A549 (cell line): ENCODE data around the gene CNST. TPM values are rescaled to one million over a fixed set of nuclear protein-coding genes. Genes with fewer than 3 reads are reported as not detected.
A peak's percentile ranks its signal among the peaks of the same experiment; 100 is the strongest.

Source experiments
- ATAC-seq, 2 experiments: fragments of 200-7000 bp in 1 of 2; fragments of >200 bp in 1 of 2; cut with Nextera tagmentation in 1 of 2; cut with Tn5 transposase in 1 of 2; 3 replicates each; pipeline versions ENCODE4 v1.8.0 to v1.9.1; 2018 to 2020; ENCODE audit warnings: mild to moderate bottlenecking in 1 of 2, moderate library complexity in 1 of 2
- CTCF ChIA-PET: fragments of 300-600 bp; sonication (Branson Sonifier 250); formaldehyde crosslinking; extraction: SDS; loops from one replicate; lab custom pipeline; 2021; ENCODE audit warnings: antibody characterized with exemption, inconsistent platforms; lab: Yijun Ruan, JAX
- POLR2A ChIA-PET: fragments of 350-600 bp; formaldehyde crosslinking; extraction: SDS; loops from one replicate; lab custom pipeline; 2021; ENCODE audit warnings: antibody characterized with exemption, inconsistent platforms; lab: Yijun Ruan, JAX
- DNase-seq, 2 experiments: peaks; one replicate each; pipeline versions ENCODE4 v3.0.0 to v3.0.0-alpha.2; 2011 to 2016; ENCODE audit warnings: low read depth in 1 of 2, low spot score in 1 of 2
- FAIRE-seq: peaks from 2 replicates; lab custom pipeline; 2011; peaks lifted over from hg19 to GRCh38; lab: Jason Lieb, UNC
- H3K27ac ChIP-seq, 2 experiments: fragments of >200 bp; sonication (Bioruptor Twin); formaldehyde crosslinking; 3 replicates each; pipeline ENCODE4 v1.5.1; 2016 to 2017
- H3K4me1 ChIP-seq: fragments of >200 bp; sonication (Bioruptor Twin); formaldehyde crosslinking; 3 replicates; pipeline ENCODE4 v1.6.1; 2016
- H3K4me2 ChIP-seq: fragments of >200 bp; sonication (Bioruptor Twin); formaldehyde crosslinking; 3 replicates; pipeline ENCODE4 v1.6.1; 2016
- H3K4me3 ChIP-seq: fragments of >200 bp; sonication (Bioruptor Twin); formaldehyde crosslinking; 3 replicates; pipeline ENCODE4 v1.5.1; 2016
- H3K9me3 ChIP-seq: fragments of >200 bp; sonication (Bioruptor Twin); formaldehyde crosslinking; 3 replicates; pipeline ENCODE4 v1.6.1; 2016
- ATOH8 ChIP-seq: fragments of 250-450 bp; sonication (Bioruptor Pico); IDR thresholded peaks from 2 replicates; pipeline ENCODE4 v1.5.0; 2020; ENCODE audit warnings: low read depth, mild to moderate bottlenecking, moderate library complexity
- BCL3 ChIP-seq: fragments of >200 bp; sonication (Bioruptor Twin); formaldehyde crosslinking; IDR thresholded peaks from 3 replicates; pipeline ENCODE4 v1.6.1; 2016
- BHLHE40 ChIP-seq: IDR thresholded peaks from 2 replicates; pipeline ENCODE4 v1.6.1; 2012; ENCODE audit warnings: low read depth, low read length, inconsistent platforms
- CBX2 ChIP-seq: fragments of 200-600 bp; sonication (generic); IDR thresholded peaks from 2 replicates; pipeline ENCODE4 v1.6.1; 2016; ENCODE audit warnings: low read depth, mild to moderate bottlenecking, borderline replicate concordance
- CBX8 ChIP-seq: fragments of 200-600 bp; sonication (generic); IDR thresholded peaks from 2 replicates; pipeline ENCODE4 v1.6.1; 2016
- CHD2 ChIP-seq: fragments of 150-350 bp; IDR thresholded peaks from 2 replicates; pipeline ENCODE4 v1.6.1; 2014; ENCODE audit warnings: low read length; ENCODE audit not compliant: partially characterized antibody
- EHF ChIP-seq: fragments of 250-450 bp; sonication (Bioruptor Pico); IDR thresholded peaks from 2 replicates; pipeline ENCODE4 v1.5.0; 2020; ENCODE audit warnings: mild to moderate bottlenecking
- ELK1 ChIP-seq: fragments of 150-350 bp; IDR thresholded peaks from 2 replicates; pipeline ENCODE4 v1.6.1; 2014; ENCODE audit warnings: low read depth, mild to moderate bottlenecking, low read length
- FOSB ChIP-seq: fragments of 250-450 bp; sonication (Bioruptor Pico); IDR thresholded peaks from 2 replicates; pipeline ENCODE4 v1.5.0; 2020; ENCODE audit warnings: mild to moderate bottlenecking, moderate library complexity
- FOSL2 ChIP-seq, 2 experiments: fragments of 450-650 bp in 1 of 2; fragments of >200 bp in 1 of 2; sonication (Bioruptor Twin) in 1 of 2; formaldehyde crosslinking; IDR thresholded peaks; 2 replicates each; pipeline versions ENCODE4 v1.5.0 to v1.6.1; 2016 to 2020; ENCODE audit warnings: mild to moderate bottlenecking in 1 of 2, moderate library complexity in 1 of 2
- FOXS1 ChIP-seq: fragments of 250-450 bp; sonication (Bioruptor Pico); IDR thresholded peaks from 2 replicates; pipeline ENCODE4 v1.5.0; 2020; ENCODE audit warnings: mild to moderate bottlenecking, moderate library complexity
- GATA3 ChIP-seq: IDR thresholded peaks from 2 replicates; pipeline ENCODE4 v1.6.1; 2012; ENCODE audit warnings: borderline replicate concordance
- HDAC2 ChIP-seq: fragments of 200-600 bp; sonication (generic); IDR thresholded peaks from 2 replicates; pipeline ENCODE4 v1.6.1; 2016
- HEYL ChIP-seq: fragments of 250-450 bp; sonication (Bioruptor Pico); IDR thresholded peaks from 2 replicates; pipeline ENCODE4 v1.8.0; 2021; ENCODE audit warnings: mild to moderate bottlenecking, moderate library complexity
- HOXA7 ChIP-seq: fragments of 250-450 bp; sonication (Bioruptor Pico); IDR thresholded peaks from 2 replicates; pipeline ENCODE4 v1.5.0; 2020; ENCODE audit warnings: mild to moderate bottlenecking, moderate library complexity
- HOXB13 ChIP-seq: fragments of 250-450 bp; sonication (Bioruptor Pico); IDR thresholded peaks from 2 replicates; pipeline ENCODE4 v1.5.0; 2020; ENCODE audit warnings: low read depth, mild to moderate bottlenecking, moderate library complexity
- JUN ChIP-seq, 2 experiments: fragments of >200 bp; sonication (Bioruptor Twin); formaldehyde crosslinking; IDR thresholded peaks; 2 replicates in 1 of 2; 3 replicates in 1 of 2; pipeline ENCODE4 v1.6.1; 2016 to 2017
- KDM5A ChIP-seq: fragments of 200-600 bp; sonication (generic); IDR thresholded peaks from 2 replicates; pipeline ENCODE4 v1.6.1; 2016; ENCODE audit warnings: antibody characterized with exemption, mild to moderate bottlenecking
- MAFK ChIP-seq: fragments of 450-650 bp; IDR thresholded peaks from 2 replicates; pipeline ENCODE4 v1.6.1; 2014; ENCODE audit not compliant: partially characterized antibody
- MAX ChIP-seq: IDR thresholded peaks from 2 replicates; pipeline ENCODE4 v1.6.1; 2012
- MAZ ChIP-seq: fragments of 150-350 bp; IDR thresholded peaks from 2 replicates; pipeline ENCODE4 v1.6.1; 2014; ENCODE audit warnings: antibody characterized with exemption, low read depth, low read length, borderline replicate concordance
- MYC ChIP-seq: IDR thresholded peaks from 2 replicates; pipeline ENCODE4 v1.6.1; 2012; ENCODE audit warnings: mild to moderate bottlenecking, inconsistent platforms, low read length, improper control_type of control experiment, borderline replicate concordance
- NR3C1 ChIP-seq: fragments of >200 bp; sonication (Bioruptor Twin); formaldehyde crosslinking; IDR thresholded peaks from 3 replicates; pipeline ENCODE4 v1.6.1; 2017
- PHF8 ChIP-seq: fragments of 200-600 bp; sonication (generic); IDR thresholded peaks from 2 replicates; pipeline ENCODE4 v1.6.1; 2016; ENCODE audit warnings: low read depth, mild to moderate bottlenecking, antibody characterized with exemption, moderate library complexity, borderline replicate concordance
- POLR2A ChIP-seq: IDR thresholded peaks from 2 replicates; pipeline ENCODE4 v1.6.1; 2012; ENCODE audit warnings: mild to moderate bottlenecking, low read length
- RAD21 ChIP-seq, 2 experiments: fragments of >200 bp in 1 of 2; sonication (Bioruptor Twin) in 1 of 2; formaldehyde crosslinking in 1 of 2; IDR thresholded peaks in 1 of 2; conservative IDR thresholded peaks in 1 of 2; 2 replicates in 1 of 2; 3 replicates in 1 of 2; pipeline ENCODE4 v1.6.1; 2012 to 2018; ENCODE audit warnings: inconsistent platforms in 1 of 2
- RCOR1 ChIP-seq: fragments of 150-350 bp; IDR thresholded peaks from 2 replicates; pipeline ENCODE4 v1.6.1; 2014; ENCODE audit warnings: antibody characterized with exemption, low read length, low read depth
- RFX5 ChIP-seq: fragments of 450-650 bp; IDR thresholded peaks from 2 replicates; pipeline ENCODE4 v1.7.1; 2014; ENCODE audit warnings: antibody characterized with exemption, mild to moderate bottlenecking, moderate library complexity
- TP53 ChIP-seq: fragments of 250-450 bp; sonication (Bioruptor Pico); IDR thresholded peaks from 2 replicates; pipeline ENCODE4 v1.5.0; 2021; ENCODE audit warnings: mild to moderate bottlenecking, moderate library complexity
- USF2 ChIP-seq: fragments of 450-650 bp; IDR thresholded peaks from 2 replicates; pipeline ENCODE4 v1.6.1; 2014; ENCODE audit warnings: antibody characterized with exemption
- ZC3H11A ChIP-seq: fragments of 450-650 bp; IDR thresholded peaks from 2 replicates; pipeline ENCODE4 v1.6.1; 2014; ENCODE audit warnings: antibody characterized with exemption, mild to moderate bottlenecking
- ZFP36 ChIP-seq: fragments of 450-650 bp; IDR thresholded peaks from 2 replicates; pipeline ENCODE4 v1.6.1; 2014; ENCODE audit warnings: borderline replicate concordance; ENCODE audit not compliant: partially characterized antibody
- ZSCAN20 ChIP-seq: fragments of 250-450 bp; sonication (Bioruptor Pico); IDR thresholded peaks from 2 replicates; pipeline ENCODE4 v1.8.0; 2022; ENCODE audit warnings: mild to moderate bottlenecking, moderate library complexity
- WGBS: methylation state at CpG from one replicate; pipeline ENCODE4 v1.1.6; 2017; ENCODE audit errors: missing lambda C conversion rate; 5-methylcytosine and 5-hydroxymethylcytosine counted together
- polyA plus RNA-seq, 4 experiments: library from polyadenylated mRNA; depleted of rRNA in 3 of 4; stranded (reverse); fragments of >200 nt; fragmentation: RNase III in 1 of 4; extraction: RNeasy Plus Mini Kit Qiagen cat#74134 plus additional on column Dnase treatment in 1 of 4; gene quantifications; 2 replicates in 3 of 4; 3 replicates in 1 of 4; pipeline ENCODE4 v1.2.3, GENCODE V29; 2011 to 2017

CNST gene
- polyA plus RNA-seq, 2 of the 4 experiments (the other 2 are of a cell fraction): 7.9 to 23.0 TPM

- ChIA-PET POLR2A (no interaction called here), CTCF (no interaction called here)
- peak overlapping the region; percentile 77 to 88; a peak in 5 of 6 replicates for H3K27ac ChIP-seq
- H3K4me3 ChIP-seq: peak overlapping the region; percentile 70
- FAIRE-seq (no peak), DNase-seq (no peak), ATAC-seq (no peak)
- 43% methylated on average over 4 of the region's 4 CpGs for WGBS
- peak overlapping the region; percentile 84 for H3K4me2 ChIP-seq
- no peak for TF ChIP-seq BHLHE40
- no peak for TF ChIP-seq PHF8
- no peak for TF ChIP-seq USF2
- TF ChIP-seq MAFK: no peak
- TF ChIP-seq ATOH8: no peak
- TF ChIP-seq CBX8: no peak
- no peak for TF ChIP-seq EHF
- no peak for TF ChIP-seq KDM5A
- no peak for TF ChIP-seq HDAC2
- TF ChIP-seq NR3C1: no peak
- TF ChIP-seq HOXB13 (CRISPR knock-in tag): no peak
- no peak for TF ChIP-seq FOSL2 (IDR thresholded peaks at IDR 0.05)
- TF ChIP-seq FOSL2 (CRISPR knock-in tag; IDR thresholded peaks at IDR 0.05): no peak
- no peak for TF ChIP-seq CBX2
- TF ChIP-seq MYC: no peak
- TF ChIP-seq ELK1: no peak
- no peak for TF ChIP-seq JUN (IDR thresholded peaks at IDR 0.05)
- TF ChIP-seq MAZ: no peak
- TF ChIP-seq HEYL: no peak
- H3K4me1 ChIP-seq: peaks cover 18% of the 10 kb centered on the region
- H3K9me3 ChIP-seq: no peaks in the 10 kb centered on the region
These were observed 1.5 kb downstream of the CNST start for GRCh38 chr1:246567646-246568235.

GRCh38 chr1:246569248-246570238 lies 3.3 kb downstream of the CNST start:
- Histone ChIP-seq H3K27ac (no peak overlapping the region), H3K4me2 (no peak overlapping the region), H3K4me1 (peaks cover 11% of the 10 kb centered on the region), H3K4me3 (no peak overlapping the region), H3K9me3 (no peaks in the 10 kb centered on the region)
- WGBS: 55% methylated on average over 8 of the region's 8 CpGs
- POLR2A ChIA-PET: no interaction called here
- CTCF ChIA-PET: interaction anchor here (1.5 kb wide), 1 partner anchor 113 kb away, joined by 4 read pairs; no protein-coding TSS in a partner anchor
- DNase-seq (no peak), FAIRE-seq (no peak), ATAC-seq (no peak)
- TF ChIP-seq GATA3 (no peak), ZSCAN20 (CRISPR knock-in tag) (no peak), FOSB (CRISPR knock-in tag) (no peak), HOXA7 (CRISPR knock-in tag) (no peak), ZFP36 (no peak), HDAC2 (no peak), ZC3H11A (no peak), CHD2 (no peak), RFX5 (no peak), HEYL (no peak), MAX (no peak), FOXS1 (CRISPR knock-in tag) (no peak), KDM5A (no peak), TP53 (CRISPR knock-in tag) (no peak), POLR2A (no peak), RAD21 (conservative IDR thresholded peaks at IDR 0.05 in 1 of 2, IDR thresholded peaks at IDR 0.05 in 1 of 2) (no peak), BCL3 (no peak), BHLHE40 (no peak), RCOR1 (no peak)
